ENCODE results near the gene DUSP19. TPM values are rescaled to one million over a fixed set of nuclear protein-coding genes. Genes with fewer than 3 reads are reported as not detected.

DUSP19 gene
- total RNA-seq, 1 experiment from 2014 or later = 2.9 TPM

DNA sequence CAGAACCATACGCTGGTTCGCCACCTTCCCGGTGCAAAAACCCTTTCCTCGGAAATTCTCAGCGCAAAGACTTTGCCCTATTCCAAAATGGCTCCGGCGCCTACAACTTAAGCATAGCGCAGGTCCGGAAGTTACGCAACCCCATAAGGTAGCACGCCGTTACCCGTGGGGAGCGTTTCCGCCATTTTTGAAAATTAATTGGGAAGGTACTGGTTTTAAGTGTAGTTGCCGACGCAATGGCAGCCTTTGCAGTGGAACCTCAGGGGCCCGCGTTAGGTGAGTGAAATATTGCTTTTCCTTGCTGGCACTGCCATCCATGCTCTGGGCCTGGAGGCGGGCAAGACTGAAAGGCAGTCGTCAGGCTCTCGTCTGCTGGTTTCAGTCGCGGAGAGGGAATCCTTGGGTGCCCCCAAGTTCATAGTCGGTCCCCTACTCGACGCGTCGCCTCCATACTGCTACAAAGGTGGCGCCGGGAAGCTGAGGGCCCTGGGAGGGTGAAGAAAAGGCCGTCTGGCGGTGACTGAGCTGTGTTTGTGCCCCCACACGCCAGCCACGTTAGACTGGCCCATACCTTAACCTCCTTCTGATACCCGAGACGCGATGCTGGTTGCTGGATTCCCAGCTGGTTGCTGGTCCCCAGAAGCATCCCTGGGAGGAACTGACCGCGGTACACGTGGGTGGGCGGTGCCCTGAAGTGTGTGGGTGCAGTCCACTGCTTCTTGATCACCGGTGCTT lies 45.8 kb downstream of the DUSP19 start, which contains the start of gene NUP35 (continued):
- TF ChIP-seq, protein P1, sequence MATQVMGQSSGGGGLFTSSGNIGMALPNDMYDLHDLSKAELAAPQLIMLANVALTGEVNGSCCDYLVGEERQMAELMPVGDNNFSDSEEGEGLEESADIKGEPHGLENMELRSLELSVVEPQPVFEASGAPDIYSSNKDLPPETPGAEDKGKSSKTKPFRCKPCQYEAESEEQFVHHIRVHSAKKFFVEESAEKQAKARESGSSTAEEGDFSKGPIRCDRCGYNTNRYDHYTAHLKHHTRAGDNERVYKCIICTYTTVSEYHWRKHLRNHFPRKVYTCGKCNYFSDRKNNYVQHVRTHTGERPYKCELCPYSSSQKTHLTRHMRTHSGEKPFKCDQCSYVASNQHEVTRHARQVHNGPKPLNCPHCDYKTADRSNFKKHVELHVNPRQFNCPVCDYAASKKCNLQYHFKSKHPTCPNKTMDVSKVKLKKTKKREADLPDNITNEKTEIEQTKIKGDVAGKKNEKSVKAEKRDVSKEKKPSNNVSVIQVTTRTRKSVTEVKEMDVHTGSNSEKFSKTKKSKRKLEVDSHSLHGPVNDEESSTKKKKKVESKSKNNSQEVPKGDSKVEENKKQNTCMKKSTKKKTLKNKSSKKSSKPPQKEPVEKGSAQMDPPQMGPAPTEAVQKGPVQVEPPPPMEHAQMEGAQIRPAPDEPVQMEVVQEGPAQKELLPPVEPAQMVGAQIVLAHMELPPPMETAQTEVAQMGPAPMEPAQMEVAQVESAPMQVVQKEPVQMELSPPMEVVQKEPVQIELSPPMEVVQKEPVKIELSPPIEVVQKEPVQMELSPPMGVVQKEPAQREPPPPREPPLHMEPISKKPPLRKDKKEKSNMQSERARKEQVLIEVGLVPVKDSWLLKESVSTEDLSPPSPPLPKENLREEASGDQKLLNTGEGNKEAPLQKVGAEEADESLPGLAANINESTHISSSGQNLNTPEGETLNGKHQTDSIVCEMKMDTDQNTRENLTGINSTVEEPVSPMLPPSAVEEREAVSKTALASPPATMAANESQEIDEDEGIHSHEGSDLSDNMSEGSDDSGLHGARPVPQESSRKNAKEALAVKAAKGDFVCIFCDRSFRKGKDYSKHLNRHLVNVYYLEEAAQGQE (IDR thresholded peaks at IDR 0.05; ENCODE audit: low read depth) = no peak
- TF ChIP-seq ZNF274 (IDR thresholded peaks at IDR 0.05; ENCODE audit: low read depth, low read length) = no peak

GRCh38 chr2:183124957-183125255 lies 46.4 kb downstream of the DUSP19 start:
- BruUV-seq (replicated peaks) = no TSS peak
- H3K9ac ChIP-seq (ENCODE audit: low read length) = peak overlapping the region; percentile 72
- peak overlapping the region; percentile 77 for H3K4me2 ChIP-seq (ENCODE audit: low read length)
- intact Hi-C loops (cut with micrococcal nuclease) = loop anchor here (5.0 kb wide), 1 partner anchor 88 kb away; the partner anchor contains the start of gene NCKAP1
- peak overlapping the region; percentile 66 to 76 for H3K4me3 ChIP-seq (replicated peaks in 1 of 2; ENCODE audit: low read depth in 1 of 2, low read length in 2 of 2)
- H3K27me3 ChIP-seq (ENCODE audit: insufficient read depth, low read length) = no peaks in the 10 kb centered on the region
- H4K20me1 ChIP-seq (ENCODE audit: insufficient read depth) = no peaks in the 10 kb centered on the region; the same call in 1 of the 2 replicates
- ChIA-PET POLR2A (no interaction called here), RAD21 (ENCODE audit: low non-redundant PET in 1 of 2, low total read pairs in 2 of 2, uncharacterized antibody in 2 of 2, unreplicated experiment in 2 of 2) (no interaction called here), CTCF (no interaction called here)
- H3K27ac ChIP-seq (ENCODE audit: low read depth, low read length) = peak overlapping the region; percentile 96
- ATAC-seq (no peak), DNase-seq (ENCODE audit: low read depth, low spot score) (no peak)
- H2AFZ ChIP-seq (ENCODE audit: low read depth, low read length, poor library complexity, severe bottlenecking) = no peak overlapping the region
- peaks cover 0 to 4% of the 10 kb centered on the region in 2 experiments; a peak in 1 of 4 replicates for H3K36me3 ChIP-seq (ENCODE audit: control insufficient read depth in 1 of 2, insufficient read depth in 2 of 2, low read length in 2 of 2)
- no peaks in the 10 kb centered on the region for H3K9me3 ChIP-seq (ENCODE audit: control insufficient read depth in 1 of 2, insufficient read depth in 1 of 2, low read depth in 1 of 2, low read length in 2 of 2)
- TF ChIP-seq YY1 (IDR thresholded peaks at IDR 0.05; ENCODE audit: extremely low read depth, insufficient replicate concordance, low read depth, low read length) (no peak), SRF (IDR thresholded peaks at IDR 0.05; ENCODE audit: low read depth) (no peak), CEBPB (IDR thresholded peaks at IDR 0.05; ENCODE audit: low read depth) (no peak)
- H3K4me1 ChIP-seq (ENCODE audit: control insufficient read depth in 1 of 2, insufficient read depth in 2 of 2, low read length in 2 of 2) = peaks cover 7 to 19% of the 10 kb centered on the region in 2 experiments; a peak in 3 of 4 replicates
- peaks cover 57% of the 10 kb centered on the region for H3K79me2 ChIP-seq (ENCODE audit: insufficient read depth, low read length)
- no peaks in the 10 kb centered on the region for H3K9me2 ChIP-seq (ENCODE audit: insufficient read depth)

Measured in HCT116 (cell line).